Testis (tissue), 3 donors: ENCODE data around the gene PTDSS2. TPM values are rescaled to one million over a fixed set of nuclear protein-coding genes. Genes with fewer than 3 reads are reported as not detected.

Source experiments
- DNase-seq: peaks from one replicate; pipeline ENCODE4 v3.0.0-alpha.2; 2019
- H3K27ac ChIP-seq, 2 donors: fragments of 200-600 bp; sonication (generic); one replicate each; pipeline ENCODE4 v1.5.1; 2019
- H3K27me3 ChIP-seq: fragments of 200-600 bp; sonication (generic); one replicate; pipeline ENCODE4 v1.5.1; 2019
- H3K36me3 ChIP-seq: fragments of 200-600 bp; sonication (generic); one replicate; pipeline ENCODE4 v1.5.1; 2017; ENCODE audit warnings: low read depth; ENCODE audit errors: missing control alignments
- H3K4me1 ChIP-seq: fragments of 200-600 bp; sonication (generic); one replicate; pipeline ENCODE4 v1.5.1; 2019
- H3K4me3 ChIP-seq, 2 donors: fragments of 200-600 bp; sonication (generic); one replicate each; pipeline ENCODE4 v1.5.1; 2017 to 2019
- H3K9me3 ChIP-seq: fragments of 200-600 bp; sonication (generic); one replicate; pipeline ENCODE4 v1.5.1; 2017
- CTCF ChIP-seq, 3 experiments: fragments of 450-650 bp in 2 of 3; fragments of 200-600 bp in 1 of 3; sonication (generic) in 1 of 3; IDR thresholded peaks; one replicate each; pipeline ENCODE4 v1.5.1; 2016 to 2019; ENCODE audit warnings: antibody characterized with exemption in 3 of 3, mild to moderate bottlenecking in 2 of 3, moderate library complexity in 1 of 3
- POLR2A ChIP-seq: fragments of 450-650 bp; IDR thresholded peaks from one replicate; pipeline ENCODE4 v1.6.1; 2017; ENCODE audit warnings: antibody characterized with exemption, mild to moderate bottlenecking, moderate library complexity
- WGBS, 2 donors: methylation state at CpG; one replicate each; pipeline ENCODE4 v1.1.5; 2018; 5-methylcytosine and 5-hydroxymethylcytosine counted together
- intact Hi-C: fragments of 100-400 bp; cut with DNase I; formaldehyde crosslinking; loops from one replicate; pipeline ENCODE4 v1.15.1; 2023; ENCODE audit warnings: low total_unique reads
- polyA plus RNA-seq: library from polyadenylated mRNA; stranded (reverse); fragments of 350-450 nt; fragmentation: Illumina TruSeq; extraction: RNeasy Lipid Tissue Mini Kit (QIAGEN cat#74804); gene quantifications from one replicate; pipeline ENCODE4 v1.2.3, GENCODE V29; 2014; ENCODE audit warnings: low read depth, low replicate concordance; ENCODE audit not compliant: insufficient read depth
- total RNA-seq, 2 donors: library from RNA; depleted of rRNA; stranded (reverse); fragments of >200 nt; gene quantifications; one replicate each; pipeline ENCODE4 v1.2.3, GENCODE V29; 2016

The PTDSS2 gene
- total and polyA plus RNA-seq, 3 donors from 2014 or later: 107 to 160 (median 116) TPM

GRCh38 chr11:499201-500076, 49.4 kb downstream of the PTDSS2 start:
- no peak for DNase-seq
- Histone ChIP-seq H3K27ac (no peak overlapping the region), H3K27me3 (no peaks in the 10 kb centered on the region), H3K4me1 (peaks cover 16% of the 10 kb centered on the region), H3K36me3 (no peaks in the 10 kb centered on the region), H3K4me3 (no peak overlapping the region), H3K9me3 (no peaks in the 10 kb centered on the region)
- TF ChIP-seq POLR2A (no peak), CTCF (IDR thresholded peaks at IDR 0.05) (no peak)
- 87 to 96% methylated on average over 3 to 24 of the region's 24 CpGs for WGBS, 2 donors
- intact Hi-C loops: no loop called here

GRCh38 chr11:501001-501682, 51.1 kb downstream of the PTDSS2 start:
- no peak overlapping the region for H3K27ac ChIP-seq
- intact Hi-C loops: no loop called here
- WGBS, 2 donors: 90 to 94% methylated on average over 24 of the region's 24 CpGs
- H3K36me3 ChIP-seq: no peaks in the 10 kb centered on the region
- no peak overlapping the region for H3K4me3 ChIP-seq
- no peaks in the 10 kb centered on the region for H3K9me3 ChIP-seq
- no peaks in the 10 kb centered on the region for H3K27me3 ChIP-seq
- TF ChIP-seq CTCF (IDR thresholded peaks at IDR 0.05): no peak
- H3K4me1 ChIP-seq: peaks cover 22% of the 10 kb centered on the region
- DNase-seq: no peak

- H3K4me1 ChIP-seq: peaks cover 20% of the 10 kb centered on the region
- intact Hi-C loops: no loop called here
- no peak for DNase-seq
These were observed 51.7 kb downstream of the PTDSS2 start for GRCh38 chr11:501683-502287.

More at GRCh38 chr11:501683-502287, 51.7 kb downstream of the PTDSS2 start:
- Histone ChIP-seq H3K27ac (no peak overlapping the region), H3K36me3 (no peaks in the 10 kb centered on the region), H3K27me3 (no peaks in the 10 kb centered on the region), H3K4me3 (no peak overlapping the region), H3K9me3 (no peaks in the 10 kb centered on the region)
- 74 to 78% methylated on average over 12 to 19 of the region's 19 CpGs for WGBS, 2 donors
- TF ChIP-seq CTCF (IDR thresholded peaks at IDR 0.05) (no peak), POLR2A (no peak)
